Measurements from ENCODE around the gene CAMKK2. TPM values are rescaled to one million over a fixed set of nuclear protein-coding genes. Genes with fewer than 3 reads are reported as not detected.
A peak's percentile ranks its signal among the peaks of the same experiment; 100 is the strongest.

CAMKK2 gene
- total RNA-seq, 4 donors from 2014 or later = 16.8 to 32.6 (median 21.2) TPM

- H3K36me3 ChIP-seq = peaks cover 15 to 82% (median 16%) of the 10 kb centered on the region in 3 donors
- no peak for TF ChIP-seq POLR2A (IDR thresholded peaks at IDR 0.05)
- TF ChIP-seq, protein P1, sequence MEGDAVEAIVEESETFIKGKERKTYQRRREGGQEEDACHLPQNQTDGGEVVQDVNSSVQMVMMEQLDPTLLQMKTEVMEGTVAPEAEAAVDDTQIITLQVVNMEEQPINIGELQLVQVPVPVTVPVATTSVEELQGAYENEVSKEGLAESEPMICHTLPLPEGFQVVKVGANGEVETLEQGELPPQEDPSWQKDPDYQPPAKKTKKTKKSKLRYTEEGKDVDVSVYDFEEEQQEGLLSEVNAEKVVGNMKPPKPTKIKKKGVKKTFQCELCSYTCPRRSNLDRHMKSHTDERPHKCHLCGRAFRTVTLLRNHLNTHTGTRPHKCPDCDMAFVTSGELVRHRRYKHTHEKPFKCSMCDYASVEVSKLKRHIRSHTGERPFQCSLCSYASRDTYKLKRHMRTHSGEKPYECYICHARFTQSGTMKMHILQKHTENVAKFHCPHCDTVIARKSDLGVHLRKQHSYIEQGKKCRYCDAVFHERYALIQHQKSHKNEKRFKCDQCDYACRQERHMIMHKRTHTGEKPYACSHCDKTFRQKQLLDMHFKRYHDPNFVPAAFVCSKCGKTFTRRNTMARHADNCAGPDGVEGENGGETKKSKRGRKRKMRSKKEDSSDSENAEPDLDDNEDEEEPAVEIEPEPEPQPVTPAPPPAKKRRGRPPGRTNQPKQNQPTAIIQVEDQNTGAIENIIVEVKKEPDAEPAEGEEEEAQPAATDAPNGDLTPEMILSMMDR (IDR thresholded peaks at IDR 0.05) = no peak
- 32 to 47% methylated on average over 12 to 13 of the region's 38 CpGs for WGBS, 2 donors
- peak overlapping the region; percentile 19 to 67 (median 59) for H3K27ac ChIP-seq
- DNase-seq = no peak
- peak overlapping the region in 3 of 4 donors; percentile 14 to 57 (median 24) for H3K4me3 ChIP-seq
- H3K9me3 ChIP-seq = no peaks in the 10 kb centered on the region
- H3K4me1 ChIP-seq = peaks cover 16 to 25% (median 19%) of the 10 kb centered on the region in 3 donors
- H3K27me3 ChIP-seq = no peaks in the 10 kb centered on the region
- intact Hi-C loops (cut with DNase I) = no loop called here
These were observed 55.9 kb downstream of the CAMKK2 start for GRCh38 chr12:121240484-121241101.

GRCh38 chr12:121240062-121240420 lies 56.5 kb downstream of the CAMKK2 start:
- Histone ChIP-seq H3K36me3 (peaks cover 15 to 80% (median 16%) of the 10 kb centered on the region in 3 donors), H3K27ac (peak overlapping the region in 2 of 4 donors; percentile 54 to 64), H3K4me1 (peaks cover 16 to 25% (median 19%) of the 10 kb centered on the region in 3 donors), H3K4me3 (peak overlapping the region in 1 of 4 donors; percentile 57), H3K9me3 (no peaks in the 10 kb centered on the region), H3K27me3 (no peaks in the 10 kb centered on the region)
- WGBS, 2 donors = 60 to 70% methylated on average over 7 of the region's 7 CpGs
- TF ChIP-seq POLR2A (IDR thresholded peaks at IDR 0.05) = no peak
- TF ChIP-seq, protein P1 (IDR thresholded peaks at IDR 0.05) = no peak
- no peak for DNase-seq
- intact Hi-C loops (cut with DNase I) = no loop called here

DNA sequence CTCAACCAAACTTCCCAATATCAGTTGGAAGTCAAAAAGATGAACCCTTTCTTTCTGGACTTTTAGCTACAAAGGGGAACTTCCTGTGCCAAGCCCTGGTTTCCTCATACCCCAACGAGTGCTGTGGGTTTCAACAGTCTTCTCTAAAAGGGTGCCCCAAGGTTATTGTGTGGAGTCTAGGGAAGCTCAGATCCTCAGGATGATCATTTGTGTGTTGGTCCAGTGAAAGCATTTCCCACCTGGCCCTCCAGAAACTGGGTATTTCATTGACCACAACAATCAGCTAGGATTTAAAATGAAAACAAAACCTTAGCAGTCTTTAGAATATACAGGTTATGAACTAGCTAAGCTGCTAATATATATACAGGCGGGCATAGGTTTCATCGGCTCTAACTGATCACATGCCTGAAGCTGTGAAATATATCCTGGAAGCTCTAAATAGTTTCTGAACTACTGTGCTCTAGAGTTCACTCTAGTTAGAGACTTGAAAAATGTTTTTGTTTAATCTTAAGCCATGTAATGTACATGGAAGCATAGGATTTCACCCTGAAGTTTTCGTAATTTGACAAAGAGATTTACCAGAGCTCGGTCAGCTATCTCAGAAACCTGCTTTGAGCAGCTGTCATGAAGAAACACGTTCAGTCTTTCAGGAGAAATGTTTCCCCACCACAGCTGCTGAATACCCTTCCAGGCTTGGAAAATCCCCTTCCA lies 57.0 kb downstream of the CAMKK2 start:
- no peaks in the 10 kb centered on the region for H3K9me3 ChIP-seq
- peaks cover 16 to 25% (median 19%) of the 10 kb centered on the region in 3 donors for H3K4me1 ChIP-seq
- no peak for DNase-seq
- 43 to 44% methylated on average over 6 of the region's 6 CpGs for WGBS, 2 donors
- H3K36me3 ChIP-seq = peaks cover 15 to 80% (median 16%) of the 10 kb centered on the region in 3 donors
- H3K27me3 ChIP-seq = no peaks in the 10 kb centered on the region
- TF ChIP-seq POLR2A (IDR thresholded peaks at IDR 0.05) = no peak
- TF ChIP-seq, protein P1 (IDR thresholded peaks at IDR 0.05) = no peak
- peak overlapping the region in 2 of 4 donors; percentile 22 to 64 for H3K27ac ChIP-seq
- intact Hi-C loops (cut with DNase I) = no loop called here
- H3K4me3 ChIP-seq = no peak overlapping the region

- Histone ChIP-seq H3K27ac (peak overlapping the region in 2 of 4 donors; percentile 22 to 64), H3K36me3 (peaks cover 10 to 79% (median 11%) of the 10 kb centered on the region in 3 donors), H3K9me3 (no peaks in the 10 kb centered on the region), H3K4me1 (peaks cover 16 to 25% (median 19%) of the 10 kb centered on the region in 3 donors), H3K27me3 (no peaks in the 10 kb centered on the region), H3K4me3 (no peak overlapping the region)
- WGBS, 2 donors = 29 to 40% methylated on average over 6 of the region's 7 CpGs
- intact Hi-C loops (cut with DNase I) = no loop called here
- no peak for DNase-seq
- no peak for TF ChIP-seq POLR2A (IDR thresholded peaks at IDR 0.05)
- TF ChIP-seq, protein P1 (IDR thresholded peaks at IDR 0.05) = no peak
These were observed 57.7 kb downstream of the CAMKK2 start for GRCh38 chr12:121238604-121239350.
